NCI-H748 (cell line): ENCODE data around the gene DPH6.
"Not testable (repeated sequence)": the region's sequence is repeated elsewhere in the genome, so short reads cannot be mapped to it uniquely, and the experiment has no call there.

ENCODE experiments used
- DNase-seq: peaks from one replicate; lab custom pipeline; 2025; ENCODE audit not compliant: unreplicated experiment; lab: John Stamatoyannopoulos, UW

The DPH6 gene

GRCh38 chr15:35441279-35441678 is 104.7 kb downstream of the DPH6 start:
- DNase-seq = not testable (repeated sequence)

- no peak for DNase-seq
Observed at GRCh38 chr15:35440265-35440664, 105.7 kb downstream of the DPH6 start.

- DNase-seq = no peak
Observed at GRCh38 chr15:35439291-35439690, 106.7 kb downstream of the DPH6 start.

- no peak for DNase-seq
Observed at GRCh38 chr15:35437157-35437556, 108.8 kb downstream of the DPH6 start.

GRCh38 chr15:35436422-35436821 is 109.5 kb downstream of the DPH6 start:
- no peak for DNase-seq

GRCh38 chr15:35431281-35431680 is 114.7 kb downstream of the DPH6 start:
- no peak for DNase-seq

GRCh38 chr15:35430301-35430700 is 115.7 kb downstream of the DPH6 start:
- no peak for DNase-seq

- no peak for DNase-seq
Observed at GRCh38 chr15:35427496-35427895, 118.5 kb downstream of the DPH6 start.

- no peak for DNase-seq
Observed at GRCh38 chr15:35427091-35427490, 118.9 kb downstream of the DPH6 start.

GRCh38 chr15:35410775-35411174 is 135.2 kb downstream of the DPH6 start:
- DNase-seq = no peak

- DNase-seq = no peak
Observed at GRCh38 chr15:35399901-35400300, 146.1 kb downstream of the DPH6 start.

GRCh38 chr15:35397027-35397426 is 148.9 kb downstream of the DPH6 start:
- DNase-seq = no peak

- DNase-seq = no peak
Observed at GRCh38 chr15:35394416-35394815, 151.5 kb downstream of the DPH6 start.

- no peak for DNase-seq
Observed at GRCh38 chr15:35393398-35393797, 152.6 kb downstream of the DPH6 start.

- DNase-seq = not testable (repeated sequence)
Observed at GRCh38 chr15:35391408-35391984, 154.5 kb downstream of the DPH6 start.

- DNase-seq = no peak
Observed at GRCh38 chr15:35383506-35383905, 162.5 kb downstream of the DPH6 start.

- DNase-seq = no peak
Observed at GRCh38 chr15:35381328-35381727, 164.6 kb downstream of the DPH6 start.

GRCh38 chr15:35379972-35380371 is 166.0 kb downstream of the DPH6 start:
- DNase-seq = no peak

GRCh38 chr15:35378454-35378853 is 167.5 kb downstream of the DPH6 start:
- not testable (repeated sequence) for DNase-seq

- no peak for DNase-seq
Observed at GRCh38 chr15:35376707-35377106, 169.3 kb downstream of the DPH6 start.

- no peak for DNase-seq
Observed at GRCh38 chr15:35374661-35375060, 171.3 kb downstream of the DPH6 start.

GRCh38 chr15:35362195-35362829 is 183.7 kb downstream of the DPH6 start:
- DNase-seq = no peak

- no peak for DNase-seq
Observed at GRCh38 chr15:35358824-35359223, 187.1 kb downstream of the DPH6 start.
